ENCODE data around the gene TCTN3.

Gene TCTN3

GRCh38 chr10:95706990-95707389 lies 13.3 kb upstream of the TCTN3 start:
- TF ChIP-seq, protein P1, sequence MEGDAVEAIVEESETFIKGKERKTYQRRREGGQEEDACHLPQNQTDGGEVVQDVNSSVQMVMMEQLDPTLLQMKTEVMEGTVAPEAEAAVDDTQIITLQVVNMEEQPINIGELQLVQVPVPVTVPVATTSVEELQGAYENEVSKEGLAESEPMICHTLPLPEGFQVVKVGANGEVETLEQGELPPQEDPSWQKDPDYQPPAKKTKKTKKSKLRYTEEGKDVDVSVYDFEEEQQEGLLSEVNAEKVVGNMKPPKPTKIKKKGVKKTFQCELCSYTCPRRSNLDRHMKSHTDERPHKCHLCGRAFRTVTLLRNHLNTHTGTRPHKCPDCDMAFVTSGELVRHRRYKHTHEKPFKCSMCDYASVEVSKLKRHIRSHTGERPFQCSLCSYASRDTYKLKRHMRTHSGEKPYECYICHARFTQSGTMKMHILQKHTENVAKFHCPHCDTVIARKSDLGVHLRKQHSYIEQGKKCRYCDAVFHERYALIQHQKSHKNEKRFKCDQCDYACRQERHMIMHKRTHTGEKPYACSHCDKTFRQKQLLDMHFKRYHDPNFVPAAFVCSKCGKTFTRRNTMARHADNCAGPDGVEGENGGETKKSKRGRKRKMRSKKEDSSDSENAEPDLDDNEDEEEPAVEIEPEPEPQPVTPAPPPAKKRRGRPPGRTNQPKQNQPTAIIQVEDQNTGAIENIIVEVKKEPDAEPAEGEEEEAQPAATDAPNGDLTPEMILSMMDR (IDR thresholded peaks at IDR 0.05; ENCODE audit: extremely low read depth, insufficient read depth, missing control alignments), result no peak
- in situ Hi-C loops (cut with MboI; ENCODE audit: low pct_unique_long_range_greater_than_20kb, low sequenced_read_pairs, unreplicated experiment), result no loop called here
- DNase-seq (ENCODE audit: low spot score), result no peak

DNA sequence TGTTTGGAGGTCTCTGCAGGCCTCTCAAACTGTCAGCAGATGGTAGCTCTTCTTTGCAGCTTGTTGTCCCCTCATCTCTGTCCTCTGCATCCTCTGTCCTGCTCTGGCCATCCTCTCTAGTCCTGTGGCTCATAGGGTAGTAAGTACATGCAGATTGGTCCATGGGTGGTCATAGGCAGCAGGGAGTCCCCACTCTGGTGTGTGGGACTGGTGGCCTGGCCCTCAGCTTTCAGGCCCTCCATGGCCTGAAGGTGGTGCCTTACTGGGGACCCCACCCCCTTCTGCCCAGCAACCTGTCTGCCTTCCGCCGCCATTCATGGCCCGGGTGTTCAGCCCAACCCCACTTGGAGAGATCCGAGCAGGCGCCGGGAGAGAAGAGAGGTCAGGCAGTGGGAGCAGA lies 12.8 kb upstream of the TCTN3 start:
- in situ Hi-C loops (cut with MboI; ENCODE audit: low pct_unique_long_range_greater_than_20kb, low sequenced_read_pairs, unreplicated experiment), result no loop called here
- no peak for DNase-seq (ENCODE audit: low spot score)
- TF ChIP-seq, protein P1 (IDR thresholded peaks at IDR 0.05; ENCODE audit: extremely low read depth, insufficient read depth, missing control alignments), result no peak

GRCh38 chr10:95698415-95698814 lies 4.7 kb upstream of the TCTN3 start:
- TF ChIP-seq, protein P1 (IDR thresholded peaks at IDR 0.05; ENCODE audit: extremely low read depth, insufficient read depth, missing control alignments), result no peak
- in situ Hi-C loops (cut with MboI; ENCODE audit: low pct_unique_long_range_greater_than_20kb, low sequenced_read_pairs, unreplicated experiment), result loop anchor here (5.0 kb wide), 1 partner anchor 144 kb away; no protein-coding TSS in a partner anchor
- DNase-seq (ENCODE audit: low spot score), result no peak

DNA sequence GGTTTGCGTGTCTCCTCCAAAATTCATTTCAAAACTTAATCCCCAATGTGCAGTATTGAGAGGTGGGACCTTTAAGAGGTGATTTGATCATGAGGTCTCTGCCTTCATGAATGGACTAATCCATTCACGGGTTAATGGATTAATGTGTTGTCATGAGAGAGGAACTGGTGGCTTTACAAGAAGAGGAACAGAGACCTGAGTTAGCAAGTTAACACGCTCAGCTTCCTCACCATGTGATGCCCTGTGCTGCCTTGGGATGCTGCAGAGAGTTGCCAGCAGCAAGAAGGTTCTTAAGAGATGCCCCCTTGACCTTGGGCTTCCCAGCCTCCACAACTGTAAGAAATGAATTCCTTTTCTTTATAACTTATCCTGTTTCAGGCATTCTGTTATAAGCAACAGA lies 3.7 kb upstream of the TCTN3 start:
- DNase-seq (ENCODE audit: low spot score), result no peak
- in situ Hi-C loops (cut with MboI; ENCODE audit: low pct_unique_long_range_greater_than_20kb, low sequenced_read_pairs, unreplicated experiment), result loop anchor here (5.0 kb wide), 1 partner anchor 145 kb away; no protein-coding TSS in a partner anchor
- TF ChIP-seq, protein P1 (IDR thresholded peaks at IDR 0.05; ENCODE audit: extremely low read depth, insufficient read depth, missing control alignments), result no peak

DNA sequence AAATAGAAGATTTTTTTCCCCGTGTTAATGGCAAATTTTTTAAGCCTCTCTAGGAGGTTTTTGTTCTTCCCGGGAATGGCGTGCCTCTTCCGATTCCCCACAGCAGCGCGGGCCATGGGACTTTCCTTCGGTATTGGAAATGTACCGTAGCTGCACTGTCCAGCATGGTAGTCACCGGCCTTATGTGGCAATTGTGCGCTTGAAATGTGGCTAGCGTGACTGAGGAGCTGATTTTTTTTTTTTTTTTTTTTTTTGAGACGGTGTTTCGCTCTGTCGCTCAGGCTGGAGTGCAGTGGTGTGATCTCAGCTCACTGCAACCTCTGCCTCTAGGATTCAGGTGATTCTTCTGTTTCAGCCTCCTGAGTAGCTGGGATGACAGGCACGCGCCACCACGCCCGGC lies 938 bp upstream of the TCTN3 start:
- TF ChIP-seq, protein P1 (IDR thresholded peaks at IDR 0.05; ENCODE audit: extremely low read depth, insufficient read depth, missing control alignments), result no peak
- in situ Hi-C loops (cut with MboI; ENCODE audit: low pct_unique_long_range_greater_than_20kb, low sequenced_read_pairs, unreplicated experiment), result loop anchor here (5.0 kb wide), 1 partner anchor 148 kb away; no protein-coding TSS in a partner anchor
- no peak for DNase-seq (ENCODE audit: low spot score)

- DNase-seq (ENCODE audit: low spot score), result no peak
- TF ChIP-seq, protein P1 (IDR thresholded peaks at IDR 0.05; ENCODE audit: extremely low read depth, insufficient read depth, missing control alignments), result no peak
- in situ Hi-C loops (cut with MboI; ENCODE audit: low pct_unique_long_range_greater_than_20kb, low sequenced_read_pairs, unreplicated experiment), result no loop called here
Observed at GRCh38 chr10:95693071-95693667, 558 bp downstream of the TCTN3 start.
